Right atrium auricular region (tissue), 2 donors: ENCODE measurements around the gene SMIM29. TPM values are rescaled to one million over a fixed set of nuclear protein-coding genes. Genes with fewer than 3 reads are reported as not detected.

ENCODE experiments used
- DNase-seq: peaks from one replicate; pipeline ENCODE4 v3.0.0-alpha.2; 2019; ENCODE audit warnings: low spot score
- H3K27ac ChIP-seq, 2 donors: fragments of 200-600 bp; sonication (generic); 1 replicate in 1 of 2; 2 replicates in 1 of 2; pipeline ENCODE4 v1.5.1; 2016 to 2019
- H3K27me3 ChIP-seq, 2 donors: fragments of 200-600 bp; sonication (generic); one replicate each; pipeline versions ENCODE4 v1.5.1 to v1.6.0; 2017 to 2019
- H3K36me3 ChIP-seq: fragments of 200-600 bp; sonication (generic); one replicate; pipeline ENCODE4 v1.5.1; 2016
- H3K4me1 ChIP-seq, 2 donors: fragments of 200-600 bp; sonication (generic); one replicate each; pipeline versions ENCODE4 v1.5.1 to v1.6.0; 2017 to 2019
- H3K4me3 ChIP-seq, 2 donors: fragments of 200-600 bp; sonication (generic); 1 replicate in 1 of 2; 2 replicates in 1 of 2; pipeline ENCODE4 v1.5.1; 2017 to 2019; ENCODE audit warnings: mild to moderate bottlenecking in 1 of 2, moderate library complexity in 1 of 2
- H3K9me3 ChIP-seq, 2 donors: fragments of 200-600 bp; sonication (generic); one replicate each; pipeline ENCODE4 v1.5.1; 2019
- CTCF ChIP-seq, 2 donors: fragments of 200-600 bp; sonication (generic); IDR thresholded peaks; one replicate each; pipeline ENCODE4 v1.5.1; 2019; ENCODE audit warnings: antibody characterized with exemption in 2 of 2
- microRNA-seq, 2 donors: library from miRNA; unstranded; fragments of <30 nt; microRNA quantifications; one replicate each; pipeline ENCODE4, GENCODE V29; 2016 to 2017; ENCODE audit warnings: borderline number of aligned reads in 2 of 2, borderline replicate concordance in 1 of 2
- total RNA-seq, 2 donors: library from RNA; depleted of rRNA; stranded (reverse); fragments of >200 nt; gene quantifications; one replicate each; pipeline ENCODE4 v1.1.0, GENCODE V29; 2016

SMIM29 gene
- total RNA-seq, 2 donors from 2014 or later = 21.7 to 29.4 TPM

GRCh38 chr6:34202329-34203201 is 46.2 kb downstream of the SMIM29 start:
- Histone ChIP-seq H3K4me1 (no peaks in the 10 kb centered on the region), H3K9me3 (no peaks in the 10 kb centered on the region), H3K27me3 (no peaks in the 10 kb centered on the region), H3K4me3 (no peak overlapping the region), H3K27ac (no peak overlapping the region), H3K36me3 (no peaks in the 10 kb centered on the region)
- TF ChIP-seq CTCF (IDR thresholded peaks at IDR 0.05) = no peak
- no peak for DNase-seq

GRCh38 chr6:34201455-34202107 is 47.2 kb downstream of the SMIM29 start:
- no peaks in the 10 kb centered on the region for H3K27me3 ChIP-seq
- H3K4me3 ChIP-seq = no peak overlapping the region
- H3K27ac ChIP-seq = no peak overlapping the region
- no peak for TF ChIP-seq CTCF (IDR thresholded peaks at IDR 0.05)
- H3K9me3 ChIP-seq = no peaks in the 10 kb centered on the region
- no peaks in the 10 kb centered on the region for H3K36me3 ChIP-seq
- H3K4me1 ChIP-seq = peaks cover 0 to 3% of the 10 kb centered on the region in 2 donors
- DNase-seq = no peak

- no peaks in the 10 kb centered on the region for H3K9me3 ChIP-seq
- no peak for TF ChIP-seq CTCF (IDR thresholded peaks at IDR 0.05)
- H3K36me3 ChIP-seq = no peaks in the 10 kb centered on the region
- no peak for DNase-seq
- H3K4me3 ChIP-seq = no peak overlapping the region
- H3K4me1 ChIP-seq = peaks cover 0 to 12% of the 10 kb centered on the region in 2 donors
- H3K27me3 ChIP-seq = no peaks in the 10 kb centered on the region
- no peak overlapping the region for H3K27ac ChIP-seq
These were observed 48.4 kb downstream of the SMIM29 start for GRCh38 chr6:34200340-34200971.

GRCh38 chr6:34196833-34197195 is 52.0 kb downstream of the SMIM29 start:
- Histone ChIP-seq H3K36me3 (no peaks in the 10 kb centered on the region), H3K9me3 (no peaks in the 10 kb centered on the region), H3K4me1 (peaks cover 0 to 12% of the 10 kb centered on the region in 2 donors), H3K27ac (no peak overlapping the region), H3K27me3 (no peaks in the 10 kb centered on the region), H3K4me3 (peak overlapping the region; percentile 43 to 57)
- no peak for TF ChIP-seq CTCF (IDR thresholded peaks at IDR 0.05)
- no peak for DNase-seq

Small RNA genes lying within 50 kb of the gene (microRNA-seq; reads per million reads assigned to microRNA genes)
- gene MIR6835 = 0 reads per million in 2 donors

Other genes with a start within 250 kb of the SMIM29 start
- gene GRM4, start 102.9 kb downstream of the SMIM29 start, total RNA-seq = not detected
- 10 to 100 TPM; 29.6 to 37.8 TPM for gene HMGA1, start 12.1 kb downstream of the SMIM29 start, total RNA-seq
- 10 to 100 TPM; 47.2 to 53.5 TPM for gene NUDT3, start 143.7 kb upstream of the SMIM29 start, total RNA-seq
- 1,000 to 10,000 TPM in 1 of 2 donors, 100 to 1,000 TPM in 1; 830 to 2,258 TPM for gene RPS10, start 177.1 kb upstream of the SMIM29 start, total RNA-seq
- 1 to 10 TPM; 5.6 to 6.3 TPM for gene PACSIN1, start 217.1 kb upstream of the SMIM29 start, total RNA-seq